HepG2 (cell line): ENCODE measurements around the gene SAMD4B.

Experiments used
- CSRNP2 ChIP-seq: sonication (generic); formaldehyde crosslinking; conservative IDR thresholded peaks from 2 replicates; pipeline ENCODE4 v1.8.0; 2022; ENCODE audit warnings: low read depth, missing genetic modification reagents
- KDM5A ChIP-seq: fragments of 200-600 bp; sonication (generic); IDR thresholded peaks from 2 replicates; pipeline ENCODE4 v1.7.0; 2018; ENCODE audit warnings: antibody characterized with exemption, mild to moderate bottlenecking, low read length, borderline replicate concordance
- NRL ChIP-seq: sonication (generic); formaldehyde crosslinking; IDR thresholded peaks from 2 replicates; pipeline ENCODE4 v1.5.0; 2020; ENCODE audit warnings: missing genetic modification reagents, mild to moderate bottlenecking, moderate library complexity, borderline replicate concordance
- RFX5 ChIP-seq: IDR thresholded peaks from 2 replicates; pipeline ENCODE4 v1.6.1; 2011; ENCODE audit warnings: low read depth, low read length, improper control_type of control experiment
- ZNF230 ChIP-seq: sonication (generic); formaldehyde crosslinking; IDR thresholded peaks from 2 replicates; pipeline ENCODE4 v1.4.0; 2020; ENCODE audit warnings: mild to moderate bottlenecking, missing genetic modification reagents
- ZNF530 ChIP-seq: sonication (generic); formaldehyde crosslinking; IDR thresholded peaks from 2 replicates; pipeline ENCODE4 v1.5.0; 2020; ENCODE audit warnings: low read depth, mild to moderate bottlenecking, missing genetic modification reagents
- ZNF737 ChIP-seq: sonication (generic); formaldehyde crosslinking; IDR thresholded peaks from 2 replicates; pipeline ENCODE4 v1.5.0; 2020; ENCODE audit warnings: missing genetic modification reagents, mild to moderate bottlenecking, borderline replicate concordance

- TF ChIP-seq ZNF737 = no peak
- TF ChIP-seq RFX5 = no peak
- TF ChIP-seq ZNF230 (CRISPR knock-in tag) = no peak
- no peak for TF ChIP-seq KDM5A
- TF ChIP-seq CSRNP2 = no peak
- no peak for TF ChIP-seq NRL (CRISPR knock-in tag)
- no peak for TF ChIP-seq ZNF530 (CRISPR knock-in tag)
These were observed 36.1 kb upstream of the SAMD4B start for GRCh38 chr19:39306075-39306474.
